Stromal cell of bone marrow (primary cell): ENCODE data around the gene NEDD9.

ENCODE experiments used
- DNase-seq: peaks from one replicate; pipeline ENCODE4 v3.0.0-alpha.2; 2012; ENCODE audit warnings: low read depth

Gene NEDD9

GRCh38 chr6:11201015-11201414, 31.5 kb downstream of the NEDD9 start:
- no peak for DNase-seq

DNA sequence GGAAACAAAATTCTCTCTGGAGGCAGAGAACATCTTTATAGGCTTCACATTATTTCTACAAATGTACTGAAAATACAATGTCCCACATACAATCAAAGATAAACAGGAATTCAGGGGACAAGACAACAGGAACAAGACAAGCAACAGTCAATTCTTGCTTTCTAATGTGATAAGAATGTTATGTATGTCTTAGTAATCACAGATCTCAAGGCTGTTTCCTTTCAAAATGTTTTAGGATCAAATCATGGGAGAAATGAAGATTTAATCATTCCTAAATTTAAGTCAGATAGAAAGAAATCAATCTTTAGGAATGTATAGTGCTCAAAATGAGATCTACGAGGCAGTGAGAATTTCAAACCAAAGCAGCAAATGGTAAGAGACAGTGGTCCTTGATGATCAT, 32.1 kb downstream of the NEDD9 start:
- DNase-seq: no peak

DNA sequence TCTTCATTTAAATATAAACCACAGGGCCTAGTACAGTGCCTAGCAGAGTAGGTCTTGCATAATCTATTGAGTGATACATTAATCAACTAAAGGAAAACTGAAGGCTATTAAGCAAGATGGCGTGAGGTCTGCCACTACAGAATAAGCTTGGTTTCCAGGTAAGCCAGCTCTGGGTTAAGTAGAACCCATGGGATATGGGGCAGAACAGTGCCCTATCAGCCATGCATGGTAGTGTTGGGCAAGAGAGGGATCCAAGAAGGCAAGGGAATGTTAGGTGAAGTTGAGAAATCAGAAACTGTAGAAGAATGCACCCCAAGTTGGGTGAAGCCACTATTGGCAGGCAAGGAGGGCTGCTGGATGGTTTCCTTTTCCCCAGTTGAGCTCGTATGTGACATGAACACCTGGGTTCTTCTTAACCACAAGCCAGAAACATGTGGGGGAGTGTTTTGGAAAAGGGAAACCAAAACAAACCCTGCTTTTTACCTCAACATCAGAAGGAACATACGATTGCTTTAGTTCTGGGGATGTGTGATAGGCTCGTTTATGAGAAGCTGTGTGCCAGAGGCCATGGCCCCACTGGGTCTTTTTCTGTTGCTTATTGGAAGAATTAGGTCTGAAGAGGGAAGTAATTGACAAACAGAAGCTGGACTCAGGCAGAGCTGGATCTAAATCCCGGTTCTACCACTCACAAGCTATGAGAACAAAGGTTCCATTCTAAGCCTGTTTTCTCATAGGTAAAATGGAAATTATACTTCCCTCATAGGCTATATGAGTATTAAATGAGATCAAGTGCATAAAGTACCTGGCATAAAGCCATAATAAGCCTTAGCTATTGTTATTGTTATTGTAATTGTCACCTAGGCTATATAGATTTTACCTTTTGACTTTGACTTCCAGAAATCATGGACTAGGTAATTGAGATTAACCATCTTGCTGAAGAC, 33.5 kb downstream of the NEDD9 start:
- DNase-seq: no peak

DNA sequence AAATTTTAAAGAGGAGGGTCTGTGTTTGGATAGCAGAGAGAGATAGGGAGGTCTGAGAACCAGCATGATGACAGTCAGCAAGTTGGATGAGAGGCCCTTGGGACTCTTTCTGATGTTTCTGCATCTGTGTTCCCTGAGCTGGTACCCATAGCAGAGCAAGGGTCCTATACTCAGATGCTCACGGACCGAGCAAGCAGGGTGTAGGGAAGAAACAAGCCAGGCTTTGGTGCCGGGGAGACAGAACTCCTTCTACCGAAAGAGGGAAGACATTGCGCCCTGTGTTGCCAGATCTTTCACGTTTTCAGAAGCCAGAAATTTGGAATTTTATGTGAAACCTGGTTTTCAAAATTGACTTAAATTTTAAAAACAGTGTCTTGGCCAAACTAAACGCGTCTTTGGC, 34.6 kb downstream of the NEDD9 start:
- no peak for DNase-seq

GRCh38 chr6:11197175-11197536, 35.3 kb downstream of the NEDD9 start:
- DNase-seq: peak; percentile 70

DNA sequence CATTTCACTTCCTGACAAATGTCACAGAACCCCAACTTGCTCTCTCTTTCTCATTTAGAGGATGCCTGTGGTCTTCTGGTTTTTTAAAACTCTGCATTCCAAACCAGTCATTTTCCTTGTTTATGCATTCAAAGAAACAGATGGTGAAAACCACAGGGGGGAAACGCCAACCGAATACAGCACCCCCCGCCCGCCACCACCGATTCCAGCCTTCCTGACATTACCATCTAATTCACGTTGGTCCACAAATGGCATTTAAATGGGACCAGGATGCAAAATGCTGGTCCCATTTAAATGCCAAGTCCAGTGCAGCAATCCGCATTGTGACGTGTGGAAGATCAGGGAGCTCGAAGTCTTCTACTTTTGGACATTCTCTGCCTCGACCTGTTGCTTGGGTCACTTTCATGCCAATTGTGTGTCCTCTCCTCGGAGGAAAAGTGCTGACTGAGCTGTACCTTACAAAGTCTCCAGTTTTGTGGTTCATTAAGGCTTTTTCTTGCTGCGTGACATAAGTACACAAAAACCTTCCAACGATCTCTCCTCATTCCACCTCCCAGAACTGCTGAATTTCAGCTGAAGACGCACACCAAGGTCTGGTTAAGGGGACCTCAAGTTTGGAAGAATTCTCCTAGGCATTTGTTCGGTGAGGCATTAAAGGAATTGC, 35.8 kb downstream of the NEDD9 start:
- peak; percentile 40 for DNase-seq

DNA sequence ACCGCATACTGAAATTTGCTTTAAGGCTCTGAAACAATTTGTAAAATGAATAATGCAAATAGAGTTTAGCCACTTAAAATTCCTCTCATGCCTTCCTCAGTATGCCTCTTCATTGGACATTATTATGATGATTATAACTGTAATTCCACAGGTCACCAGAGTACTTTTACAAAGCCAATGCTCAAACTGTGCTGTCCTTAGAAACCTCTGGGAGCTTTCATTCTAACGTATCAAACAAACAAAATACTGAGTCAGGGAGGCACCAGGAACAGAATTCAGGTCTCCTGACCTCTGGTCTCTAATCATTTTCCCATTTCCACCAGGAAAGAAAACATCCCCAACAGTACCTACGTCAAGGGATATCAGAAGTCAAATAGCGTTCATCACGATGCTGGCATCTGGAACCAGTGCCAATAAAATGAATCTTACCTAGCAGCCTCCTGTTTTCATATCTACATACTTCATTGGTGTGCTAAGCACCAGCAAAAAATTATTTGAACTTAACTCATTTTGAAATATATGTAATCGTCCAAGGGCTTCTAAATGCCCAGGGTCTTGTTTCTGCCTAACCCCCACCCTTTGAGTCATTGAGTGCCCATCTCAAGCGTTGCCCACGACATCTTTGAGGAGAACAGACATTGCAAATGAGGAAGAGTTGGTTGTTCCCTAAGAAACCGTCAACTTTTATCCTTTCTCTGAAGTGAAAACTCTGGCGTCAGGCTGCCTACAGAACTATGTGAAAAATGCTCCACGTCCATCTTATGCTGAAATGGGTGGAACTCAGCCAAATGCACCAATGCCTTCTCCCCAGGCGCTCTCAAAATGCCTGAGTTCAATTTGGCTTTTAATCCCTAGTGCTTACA, 37.9 kb downstream of the NEDD9 start:
- peak; percentile 61 for DNase-seq

GRCh38 chr6:11193434-11193833, 39.0 kb downstream of the NEDD9 start:
- no peak for DNase-seq

DNA sequence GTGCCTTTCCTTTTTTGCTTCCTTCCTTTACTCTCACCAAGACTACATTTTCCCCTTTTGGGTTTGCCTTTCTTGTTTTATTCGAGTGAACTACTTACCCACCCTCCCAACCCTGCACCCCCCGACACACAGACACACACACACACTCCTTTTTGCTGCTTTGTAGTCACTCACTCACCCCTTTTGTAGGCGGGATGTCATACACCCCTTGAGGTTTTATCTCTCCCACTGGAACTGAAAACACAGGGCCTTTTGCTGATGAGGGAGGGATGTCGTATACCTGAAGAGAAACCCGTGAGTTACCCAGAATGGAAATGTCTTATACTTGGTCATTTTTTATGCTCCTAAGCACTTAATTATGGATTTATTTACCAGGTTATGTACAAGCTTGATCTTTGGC, 40.3 kb downstream of the NEDD9 start:
- no peak for DNase-seq

- DNase-seq: no peak
Measured at GRCh38 chr6:11190625-11191245, 41.7 kb downstream of the NEDD9 start.

- no peak for DNase-seq
Measured at GRCh38 chr6:11189865-11190624, 42.4 kb downstream of the NEDD9 start.

DNA sequence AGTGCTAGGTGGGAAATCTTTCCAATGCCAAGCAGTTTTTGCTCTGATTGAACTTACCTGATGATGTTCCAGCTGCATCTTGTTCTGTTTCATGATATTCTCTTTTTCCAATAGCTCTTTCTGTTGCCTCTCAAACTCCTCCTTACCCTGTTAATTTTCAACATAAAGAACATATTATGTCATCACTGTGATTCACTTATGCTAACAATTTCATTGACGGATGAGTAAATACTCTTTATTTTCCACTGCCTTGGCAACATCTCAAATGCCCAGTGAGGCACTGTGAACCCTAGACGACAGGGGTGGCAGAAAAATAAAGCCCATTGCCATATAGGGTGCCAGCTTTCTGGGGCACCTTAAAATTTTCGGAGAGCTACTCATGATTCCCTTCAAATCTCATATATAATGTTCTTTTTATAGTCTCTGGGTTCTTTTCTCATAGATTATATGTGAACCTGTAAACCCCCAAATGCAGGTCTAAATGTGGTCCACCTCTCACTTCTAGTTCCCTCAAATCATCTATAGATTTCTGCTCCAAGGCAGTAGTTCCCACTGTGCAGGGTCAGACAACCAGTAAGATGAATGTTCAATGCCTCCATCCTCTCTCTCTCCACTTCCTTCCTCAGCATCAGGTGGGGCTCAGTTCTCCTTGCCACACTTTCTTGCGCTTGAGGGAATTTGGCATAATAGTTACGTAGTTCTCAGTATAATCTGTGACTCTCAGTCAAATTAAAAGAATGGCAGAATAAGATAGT, 44.1 kb downstream of the NEDD9 start:
- DNase-seq: peak; percentile 21

- DNase-seq: no peak
Measured at GRCh38 chr6:11187301-11187700, 45.2 kb downstream of the NEDD9 start.

DNA sequence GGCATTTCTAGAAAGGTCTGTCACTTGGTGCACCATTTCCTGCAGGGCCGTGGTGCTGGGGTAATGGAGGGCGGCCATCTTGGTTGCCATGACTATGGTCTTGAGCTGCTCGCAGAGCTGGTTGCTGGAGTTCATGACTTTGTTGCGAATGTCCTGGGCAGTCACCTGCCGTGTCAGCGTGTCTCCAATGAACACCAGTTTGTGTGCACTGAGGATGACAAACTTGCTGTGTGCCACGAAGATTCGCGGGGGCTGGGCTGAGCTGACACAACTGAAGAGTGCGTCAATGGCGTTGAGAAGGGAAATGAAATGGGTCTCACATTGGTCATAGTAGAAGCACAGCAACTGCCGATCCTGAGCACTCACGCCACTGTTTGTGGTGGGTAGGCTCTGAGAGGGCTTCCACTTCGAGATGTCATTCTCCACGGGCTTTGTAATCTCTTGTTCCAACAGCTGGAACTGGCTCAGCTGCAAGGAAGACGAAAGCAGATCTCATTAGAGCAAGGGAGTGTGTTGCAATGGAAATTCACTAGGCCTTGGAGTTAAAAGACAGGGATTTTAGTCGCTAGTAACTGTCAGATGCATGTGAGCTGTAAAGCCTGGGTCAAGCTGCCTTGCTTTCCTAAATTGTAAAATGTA, 47.1 kb downstream of the NEDD9 start:
- no peak for DNase-seq

DNA sequence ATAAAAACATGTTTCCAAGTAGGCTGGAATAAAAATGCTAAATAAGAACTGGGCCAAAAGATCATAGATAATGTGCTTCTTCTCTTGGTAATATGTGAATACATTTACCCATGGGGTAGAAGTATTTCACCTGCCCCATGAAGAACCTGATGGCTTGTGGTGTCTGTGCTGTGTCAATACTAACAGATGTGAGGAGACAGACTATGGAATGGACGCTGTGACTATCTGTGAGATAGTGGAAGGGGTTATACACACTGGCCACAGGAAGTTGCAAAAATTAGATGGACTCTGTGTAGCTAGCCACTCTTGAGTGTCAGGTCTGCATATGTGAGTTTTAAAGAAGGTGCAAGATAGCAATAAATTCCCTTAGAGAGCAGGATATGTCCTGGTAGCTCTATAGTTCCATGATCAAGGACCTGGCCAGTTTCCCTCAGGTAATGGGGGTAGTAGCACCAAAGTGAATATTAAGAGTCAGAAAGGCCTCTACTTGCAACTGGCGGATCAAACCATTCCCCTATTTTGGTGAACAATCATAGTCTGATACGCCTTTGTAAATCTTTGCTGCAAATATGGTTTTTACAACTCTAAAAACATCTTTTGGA, 48.6 kb downstream of the NEDD9 start:
- DNase-seq: no peak

- DNase-seq: no peak
Measured at GRCh38 chr6:11181478-11182136, 50.9 kb downstream of the NEDD9 start.

- no peak for DNase-seq
Measured at GRCh38 chr6:11179419-11180202, 52.9 kb downstream of the NEDD9 start.

DNA sequence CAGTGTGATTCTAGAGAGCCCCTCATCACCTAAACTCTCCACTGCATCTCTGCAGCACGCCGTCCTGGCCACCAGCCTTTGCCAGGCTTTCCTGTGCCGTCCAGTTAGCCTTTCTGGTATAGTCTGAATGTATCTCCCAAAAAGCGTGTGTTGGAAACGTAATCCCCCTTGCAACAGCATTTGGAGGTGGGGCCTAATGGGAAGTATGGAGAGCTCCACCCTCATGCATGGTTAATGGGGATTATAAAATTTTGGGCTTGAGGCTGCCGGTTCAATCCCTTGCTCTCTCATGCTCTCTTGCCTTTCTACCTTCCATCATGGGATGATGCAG, 53.4 kb downstream of the NEDD9 start:
- no peak for DNase-seq
